Prostate gland (tissue), 2 donors: ENCODE data around the gene ACADM.

ENCODE experiments used
- CTCF ChIP-seq, 4 experiments: fragments of 200-600 bp in 2 of 4; fragments of 450-650 bp in 2 of 4; sonication (generic) in 2 of 4; IDR thresholded peaks; 1 replicate in 3 of 4; 2 replicates in 1 of 4; pipeline ENCODE4 v1.5.1; 2016 to 2019; ENCODE audit warnings: antibody characterized with exemption in 4 of 4, mild to moderate bottlenecking in 2 of 4, moderate library complexity in 2 of 4
- POLR2A ChIP-seq: fragments of 450-650 bp; IDR thresholded peaks from one replicate; pipeline ENCODE4 v1.6.1; 2016; ENCODE audit warnings: antibody characterized with exemption, mild to moderate bottlenecking
- POLR2AphosphoS5 ChIP-seq: sonication (generic); formaldehyde crosslinking; IDR thresholded peaks from one replicate; pipeline ENCODE4 v1.6.1; 2017; ENCODE audit warnings: antibody characterized with exemption

DNA sequence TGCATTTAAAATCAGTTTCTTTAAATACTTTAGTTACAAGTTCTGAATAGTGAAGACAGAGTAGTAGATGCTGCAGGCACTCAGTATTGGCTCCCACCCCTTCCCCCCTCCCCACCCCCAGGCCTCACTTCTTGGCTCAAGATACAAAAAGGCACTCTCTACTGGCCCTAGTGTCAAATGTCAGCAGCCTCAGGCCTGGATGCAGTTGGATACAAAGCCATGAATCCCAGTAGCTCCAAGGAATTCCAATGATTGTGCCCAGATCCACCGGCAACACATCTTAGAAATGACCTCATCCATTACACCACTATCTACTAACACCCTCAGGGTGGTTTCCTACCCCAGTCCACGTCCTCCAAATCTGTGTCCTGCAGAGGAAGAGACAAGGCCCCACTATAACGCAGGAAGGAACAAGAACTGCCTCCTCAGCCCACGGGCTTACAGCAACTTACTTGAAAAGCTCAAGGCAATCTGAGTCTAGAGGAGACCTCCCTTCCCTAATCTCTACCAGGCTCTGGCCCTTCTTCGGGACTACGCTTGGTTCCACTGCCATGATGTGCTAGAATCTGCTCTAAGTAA, 17.6 kb downstream of the ACADM start:
- no peak for TF ChIP-seq CTCF (IDR thresholded peaks at IDR 0.05)
- TF ChIP-seq POLR2A: no peak
- TF ChIP-seq POLR2AphosphoS5: no peak
